ENCODE data around the gene MPG. TPM values are rescaled to one million over a fixed set of nuclear protein-coding genes. Genes with fewer than 3 reads are reported as not detected.

Gene MPG
- total RNA-seq, 1 experiment from 2014 or later, result 30.6 TPM

DNA sequence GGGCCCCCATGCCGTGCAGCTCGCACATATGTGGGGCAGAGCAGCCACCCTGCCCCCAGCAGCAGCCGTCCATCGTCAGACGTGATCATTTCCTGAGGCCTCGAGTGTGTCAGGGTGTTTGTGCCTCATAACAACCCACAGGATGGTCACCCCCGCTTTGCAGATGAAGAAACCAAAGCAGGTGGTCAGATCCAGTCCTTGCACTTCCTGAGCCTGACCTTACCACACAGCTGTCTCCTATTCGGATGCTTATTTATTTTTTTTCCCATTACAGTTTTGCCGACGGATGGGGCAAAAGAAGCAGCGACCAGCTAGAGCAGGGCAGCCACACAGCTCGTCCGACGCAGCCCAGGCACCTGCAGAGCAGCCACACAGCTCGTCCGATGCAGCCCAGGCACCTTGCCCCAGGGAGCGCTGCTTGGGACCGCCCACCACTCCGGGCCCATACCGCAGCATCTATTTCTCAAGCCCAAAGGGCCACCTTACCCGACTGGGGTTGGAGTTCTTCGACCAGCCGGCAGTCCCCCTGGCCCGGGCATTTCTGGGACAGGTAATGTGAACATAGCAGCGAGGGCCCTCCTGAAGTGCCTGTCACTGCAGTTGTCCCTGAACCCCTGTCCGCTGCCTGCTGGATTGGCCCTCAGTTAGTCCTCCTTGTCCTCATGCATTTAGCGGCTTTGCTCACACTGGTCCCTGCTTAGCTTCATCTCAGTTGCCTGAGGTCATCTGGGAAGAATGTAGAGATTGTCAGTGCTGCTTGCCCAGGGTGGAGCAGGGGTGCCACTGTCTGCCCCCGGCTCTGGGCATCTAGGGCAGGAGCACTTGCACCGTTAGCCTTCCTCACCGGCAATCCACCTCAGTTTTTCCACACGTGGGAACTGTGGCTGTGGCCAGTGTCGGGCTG lies 1.4 kb downstream of the MPG start:
- Histone ChIP-seq H3K4me1 (ENCODE audit: insufficient read depth, low read length, poor library complexity, severe bottlenecking) (peaks cover 29% of the 10 kb centered on the region), H3K36me3 (ENCODE audit: insufficient read depth, low read length, poor library complexity, severe bottlenecking) (peaks cover 6% of the 10 kb centered on the region), H3K4me3 (ENCODE audit: low read depth, low read length, poor library complexity, severe bottlenecking) (peak overlapping the region; percentile 76), H3K9me3 (ENCODE audit: low read depth, low read length, poor library complexity, severe bottlenecking) (no peaks in the 10 kb centered on the region), H3K27ac (ENCODE audit: low read depth, low read length, poor library complexity, severe bottlenecking) (no peak overlapping the region), H3K27me3 (replicated peaks; ENCODE audit: insufficient read depth, low read depth, low read length, poor library complexity) (no peaks in the 10 kb centered on the region)
- POLR2A ChIA-PET (ENCODE audit: low non-redundant PET), result no interaction called here
- CTCF ChIA-PET, result no interaction called here
- BruUV-seq (replicated peaks), result no TSS peak
- DNase-seq (ENCODE audit: low spot score), result no peak
- intact Hi-C loops (cut with micrococcal nuclease; ENCODE audit: unreplicated experiment), result no loop called here
- no peak for TF ChIP-seq CTCF (conservative IDR thresholded peaks at IDR 0.05; ENCODE audit: low read depth, low read length)
- TF ChIP-seq EZH2 (IDR thresholded peaks at IDR 0.05; ENCODE audit: borderline replicate concordance, low read depth, low read length, poor library complexity, severe bottlenecking), result no peak

- Histone ChIP-seq H3K9me3 (ENCODE audit: low read depth, low read length, poor library complexity, severe bottlenecking) (no peaks in the 10 kb centered on the region), H3K27me3 (replicated peaks; ENCODE audit: insufficient read depth, low read depth, low read length, poor library complexity) (no peaks in the 10 kb centered on the region), H3K4me3 (ENCODE audit: low read depth, low read length, poor library complexity, severe bottlenecking) (no peak overlapping the region), H3K36me3 (ENCODE audit: insufficient read depth, low read length, poor library complexity, severe bottlenecking) (peaks cover 18% of the 10 kb centered on the region), H3K27ac (ENCODE audit: low read depth, low read length, poor library complexity, severe bottlenecking) (no peak overlapping the region), H3K4me1 (ENCODE audit: insufficient read depth, low read length, poor library complexity, severe bottlenecking) (peaks cover 5% of the 10 kb centered on the region)
- ChIA-PET POLR2A (ENCODE audit: low non-redundant PET) (no interaction called here), CTCF (no interaction called here)
- BruUV-seq (replicated peaks), result no TSS peak
- no peak for DNase-seq (ENCODE audit: low spot score)
- intact Hi-C loops (cut with micrococcal nuclease; ENCODE audit: unreplicated experiment), result no loop called here
- TF ChIP-seq EZH2 (IDR thresholded peaks at IDR 0.05; ENCODE audit: borderline replicate concordance, low read depth, low read length, poor library complexity, severe bottlenecking), result no peak
Observed at GRCh38 chr16:83060-83603, 5.1 kb downstream of the MPG start.

DNA sequence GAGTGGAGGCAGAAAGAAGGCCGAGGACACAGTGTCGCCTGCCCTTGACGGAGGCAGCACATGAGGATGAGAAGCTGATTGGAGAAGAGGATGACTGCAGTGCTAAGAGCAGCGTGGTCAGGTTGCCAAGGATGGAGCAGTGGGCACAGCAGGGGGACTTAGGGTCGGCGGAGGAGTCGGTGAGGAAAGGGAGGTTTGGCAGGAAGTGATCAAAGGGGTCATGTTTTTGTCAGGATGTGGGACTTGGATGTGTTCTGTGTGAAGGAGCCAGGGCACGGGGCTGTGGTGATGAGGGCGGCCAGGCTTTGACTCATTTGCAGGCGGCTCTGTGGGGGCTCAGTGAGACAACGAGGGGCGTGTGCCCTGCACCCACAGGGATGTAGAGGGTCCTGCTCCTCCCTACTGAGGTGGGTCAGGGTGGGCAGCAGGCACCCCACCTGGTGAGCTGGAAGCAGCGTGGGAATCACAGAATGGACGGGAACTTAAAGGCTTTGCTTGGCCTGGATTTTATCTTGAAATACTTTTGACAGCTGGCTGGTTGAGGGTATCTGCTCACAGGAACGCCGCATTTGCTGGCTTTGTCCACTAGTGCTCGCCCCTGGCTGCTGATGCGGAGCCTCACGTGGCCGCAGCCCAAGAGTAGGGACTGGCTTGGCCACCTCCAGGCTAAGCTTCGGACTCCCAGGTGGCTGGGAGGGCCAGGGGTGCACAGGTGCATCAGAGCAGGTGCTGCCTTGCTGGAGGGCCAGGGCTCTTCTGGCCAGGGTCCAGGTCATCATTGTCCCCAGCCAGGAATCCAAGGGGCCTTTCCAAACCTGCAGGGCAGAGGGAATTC lies 6.0 kb downstream of the MPG start:
- Histone ChIP-seq H3K4me1 (ENCODE audit: insufficient read depth, low read length, poor library complexity, severe bottlenecking) (peaks cover under 1% of the 10 kb centered on the region), H3K27me3 (replicated peaks; ENCODE audit: insufficient read depth, low read depth, low read length, poor library complexity) (no peaks in the 10 kb centered on the region), H3K9me3 (ENCODE audit: low read depth, low read length, poor library complexity, severe bottlenecking) (no peaks in the 10 kb centered on the region), H3K36me3 (ENCODE audit: insufficient read depth, low read length, poor library complexity, severe bottlenecking) (peaks cover 26% of the 10 kb centered on the region), H3K4me3 (ENCODE audit: low read depth, low read length, poor library complexity, severe bottlenecking) (no peak overlapping the region), H3K27ac (ENCODE audit: low read depth, low read length, poor library complexity, severe bottlenecking) (no peak overlapping the region)
- intact Hi-C loops (cut with micrococcal nuclease; ENCODE audit: unreplicated experiment), result no loop called here
- CTCF ChIA-PET, result no interaction called here
- POLR2A ChIA-PET (ENCODE audit: low non-redundant PET), result no interaction called here
- TF ChIP-seq EZH2 (IDR thresholded peaks at IDR 0.05; ENCODE audit: borderline replicate concordance, low read depth, low read length, poor library complexity, severe bottlenecking) (no peak), CTCF (conservative IDR thresholded peaks at IDR 0.05; ENCODE audit: low read depth, low read length) (no peak)
- no TSS peak for BruUV-seq (replicated peaks)
- no peak for DNase-seq (ENCODE audit: low spot score)
